NOMO-1 treated with dmso at 0.1 percent for 144 hours (cell line): ENCODE measurements around the gene OR2B2.
"Not testable (repeated sequence)": the region's sequence is repeated elsewhere in the genome, so short reads cannot be mapped to it uniquely, and the experiment has no call there.

Experiments
- DNase-seq: peaks from one replicate; lab custom pipeline; 2025; ENCODE audit not compliant: unreplicated experiment; lab: John Stamatoyannopoulos, UW

Gene OR2B2

GRCh38 chr6:27911956-27912446, at the start of gene OR2B2:
TSS of gene OR2B2 (minus strand) at chr6:27912396. CDS start at chr6:27912319, 77 bp downstream.
- no peak for DNase-seq

DNA sequence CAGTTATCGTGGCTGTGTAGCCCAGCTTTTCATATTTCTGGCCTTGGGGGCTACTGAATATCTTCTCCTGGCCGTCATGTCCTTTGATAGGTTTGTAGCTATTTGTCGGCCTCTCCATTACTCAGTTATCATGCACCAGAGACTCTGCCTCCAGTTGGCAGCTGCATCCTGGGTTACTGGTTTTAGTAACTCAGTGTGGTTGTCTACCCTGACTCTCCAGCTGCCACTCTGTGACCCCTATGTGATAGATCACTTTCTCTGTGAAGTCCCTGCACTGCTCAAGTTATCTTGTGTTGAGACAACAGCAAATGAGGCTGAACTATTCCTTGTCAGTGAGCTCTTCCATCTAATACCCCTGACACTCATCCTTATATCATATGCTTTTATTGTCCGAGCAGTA, 45.3 kb upstream of the OR2B2 start:
- no peak for DNase-seq

GRCh38 chr6:27956941-27957340, 44.7 kb upstream of the OR2B2 start, which contains the start of gene OR2B6:
TSS of gene OR2B6 (plus strand) at chr6:27957241. CDS start at chr6:27957241, 0 bp downstream.
- DNase-seq = no peak

GRCh38 chr6:27951040-27951439, 38.8 kb upstream of the OR2B2 start:
- DNase-seq = no peak

GRCh38 chr6:27948237-27948636, 36.0 kb upstream of the OR2B2 start:
- no peak for DNase-seq

- not testable (repeated sequence) for DNase-seq
Observed at GRCh38 chr6:27943072-27943471, 30.9 kb upstream of the OR2B2 start.

DNA sequence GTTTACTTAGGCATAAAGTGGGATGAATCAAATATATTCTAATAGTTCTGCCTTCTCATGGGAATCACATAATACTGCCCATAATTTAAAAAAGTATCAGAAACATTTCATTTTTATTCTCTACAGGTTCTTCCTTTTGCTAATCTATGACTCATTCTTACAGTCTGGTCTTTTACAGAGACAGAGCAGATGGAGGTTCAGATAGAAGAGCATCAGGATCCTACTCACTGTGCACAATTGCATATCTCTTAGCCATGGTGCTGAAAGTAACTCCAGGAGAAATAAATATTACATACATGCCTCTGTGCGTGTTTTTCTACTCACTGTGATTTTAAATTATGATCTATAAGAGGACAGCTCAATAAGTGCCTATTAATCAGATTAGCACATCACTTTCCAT, 28.6 kb upstream of the OR2B2 start:
- DNase-seq = no peak

- DNase-seq = no peak
Observed at GRCh38 chr6:27931209-27931608, 19.0 kb upstream of the OR2B2 start.

- not testable (repeated sequence) for DNase-seq
Observed at GRCh38 chr6:27929930-27930329, 17.7 kb upstream of the OR2B2 start.

DNA sequence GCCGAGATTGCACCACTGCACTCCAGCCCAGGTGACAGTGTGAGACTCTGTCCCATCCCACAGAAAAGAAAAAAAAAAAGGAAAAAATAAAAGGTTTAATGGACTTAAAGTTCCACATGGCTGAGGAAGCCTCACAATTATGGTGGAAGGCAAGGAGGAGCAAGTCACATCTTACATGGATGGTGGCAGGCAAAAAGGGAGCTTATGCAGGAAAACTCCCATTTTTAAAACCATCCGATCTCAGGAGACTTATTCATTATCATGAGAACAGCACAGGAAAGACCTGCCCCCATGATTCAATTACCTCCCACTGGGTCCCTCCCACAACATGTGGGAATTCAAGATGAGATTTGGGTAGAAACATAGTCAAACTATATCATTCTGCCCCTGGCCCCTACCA, 15.8 kb upstream of the OR2B2 start:
- not testable (repeated sequence) for DNase-seq

DNA sequence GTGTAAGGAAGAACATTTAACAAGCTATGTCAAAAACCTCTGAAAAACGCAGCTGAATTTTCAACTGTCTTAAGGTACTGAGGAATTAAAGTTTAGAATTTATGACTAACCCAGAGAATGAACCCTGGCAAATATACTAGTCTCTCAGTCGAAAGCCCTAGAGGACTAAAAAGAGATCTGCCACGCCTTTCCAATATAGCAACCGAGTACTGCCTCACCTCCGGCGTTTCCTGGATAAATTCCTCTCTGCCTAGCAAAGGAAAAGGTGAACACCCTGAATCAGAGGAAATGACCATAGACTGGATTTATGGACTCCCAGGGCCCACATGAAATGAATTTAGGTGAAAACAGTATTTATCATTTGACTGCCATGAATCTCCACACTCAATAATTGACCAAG, 12.0 kb upstream of the OR2B2 start:
- no peak for DNase-seq

GRCh38 chr6:27922949-27923348, 10.8 kb upstream of the OR2B2 start:
- DNase-seq = no peak

- no peak for DNase-seq
Observed at GRCh38 chr6:27908017-27908416, 4.2 kb downstream of the OR2B2 start.

- peak; percentile 62 for DNase-seq
Observed at GRCh38 chr6:27902335-27903314, 9.6 kb downstream of the OR2B2 start.

- no peak for DNase-seq
Observed at GRCh38 chr6:27901801-27902200, 10.4 kb downstream of the OR2B2 start.

DNA sequence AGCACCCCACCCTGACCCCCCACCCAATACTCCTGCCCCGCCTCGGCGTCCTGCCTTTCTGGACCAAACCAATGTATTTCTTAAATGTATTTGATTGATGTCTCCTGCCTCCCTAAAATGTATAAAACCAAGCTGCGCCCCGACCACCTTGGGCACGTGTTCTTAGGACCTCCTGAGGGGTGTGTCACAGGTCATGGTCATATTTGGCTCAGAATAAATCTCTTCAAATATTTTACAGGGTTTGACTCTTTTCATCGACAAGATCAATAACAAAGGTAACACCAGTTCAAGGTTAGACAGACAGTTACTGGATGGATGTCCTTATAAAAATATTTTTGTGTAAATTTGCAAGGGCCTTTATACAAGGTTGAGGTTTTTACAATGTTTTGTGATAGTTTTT, 12.0 kb downstream of the OR2B2 start:
- not testable (repeated sequence) for DNase-seq

- DNase-seq = no peak
Observed at GRCh38 chr6:27899543-27899942, 12.7 kb downstream of the OR2B2 start.

DNA sequence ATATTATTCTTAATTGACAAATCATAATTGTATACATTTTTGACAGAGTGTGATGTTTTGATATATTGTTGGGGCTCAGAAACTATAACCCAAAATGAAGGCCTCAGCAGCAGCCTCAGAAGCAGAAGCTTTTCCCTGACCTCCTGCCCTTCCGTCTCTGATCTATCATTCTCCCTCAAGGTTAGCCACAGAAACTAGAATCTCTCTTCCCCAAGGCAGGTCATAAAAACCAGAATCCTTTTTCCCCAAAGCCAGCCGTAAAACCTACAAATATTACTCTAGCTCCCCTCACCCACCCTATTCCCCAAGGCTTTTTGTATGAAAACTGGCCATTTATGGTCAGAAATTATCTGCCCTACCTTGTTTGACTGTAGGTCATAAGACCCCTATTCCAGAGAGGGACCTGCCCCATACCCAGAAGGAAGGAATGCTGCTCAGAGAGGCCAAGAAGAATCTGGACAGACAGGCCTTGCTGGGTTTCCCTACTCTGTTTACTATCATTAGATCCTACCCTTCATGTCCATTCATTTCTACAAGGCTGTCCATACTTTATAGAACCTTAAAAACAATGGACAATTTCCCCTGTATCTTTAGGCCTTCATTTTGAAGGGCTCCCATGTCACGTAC, 14.5 kb downstream of the OR2B2 start:
- no peak for DNase-seq

- no peak for DNase-seq
Observed at GRCh38 chr6:27896398-27896796, 15.8 kb downstream of the OR2B2 start.

DNA sequence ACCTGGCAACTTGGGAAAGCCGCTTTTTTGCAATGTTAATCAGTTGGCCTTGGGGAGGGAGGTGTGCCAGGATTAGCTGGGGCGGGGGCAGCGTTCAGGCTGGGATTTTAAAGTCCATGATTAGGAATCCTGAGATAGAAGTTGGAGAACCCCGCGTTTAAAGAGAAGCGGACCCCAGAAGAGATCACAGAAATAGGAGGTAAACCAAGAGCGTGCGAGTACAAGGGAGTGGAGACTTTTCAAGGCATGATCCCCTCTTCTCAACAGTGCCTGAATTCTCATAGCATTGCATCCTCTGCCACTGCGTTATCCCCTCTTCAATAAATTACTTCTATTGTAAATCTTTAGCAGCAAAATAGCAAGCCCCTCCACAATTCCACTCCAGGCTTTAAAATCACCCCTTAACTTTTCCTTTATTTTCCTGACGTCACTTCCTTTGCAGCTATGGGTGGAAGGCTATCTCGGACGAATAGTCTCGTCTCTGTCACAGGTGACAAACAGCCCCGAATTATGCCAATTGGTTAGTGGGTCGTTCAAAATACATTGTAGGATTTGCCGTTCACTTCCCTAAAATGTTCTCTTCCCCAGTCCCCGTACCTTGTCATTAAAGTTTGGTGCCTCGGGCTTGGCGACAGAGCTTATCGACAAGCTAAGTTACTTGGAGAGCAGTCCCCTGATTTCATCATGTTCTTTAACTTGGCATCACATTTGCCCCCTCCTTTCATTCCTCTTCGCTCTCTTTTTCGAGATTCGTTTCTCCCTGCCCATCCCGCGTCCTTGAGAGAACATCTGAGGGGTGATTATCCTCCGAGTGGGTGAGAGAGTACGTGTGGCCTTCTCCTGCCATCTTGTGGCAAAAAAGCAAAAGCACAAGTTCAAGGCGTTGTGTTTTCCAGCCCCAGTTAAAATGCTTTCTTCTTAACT, 17.1 kb downstream of the OR2B2 start:
- peak; percentile 81 for DNase-seq
